SKM-1 treated with dmso at 0.1 percent for 144 hours (cell line): ENCODE results near the gene SKIC8.

Experiments used
- DNase-seq: peaks from one replicate; lab custom pipeline; 2025; ENCODE audit not compliant: unreplicated experiment; lab: John Stamatoyannopoulos, UW

SKIC8 gene

GRCh38 chr15:78292219-78292618, 7.2 kb downstream of the SKIC8 start:
- no peak for DNase-seq

- DNase-seq = no peak
Observed at GRCh38 chr15:78291698-78292097, 7.7 kb downstream of the SKIC8 start.

GRCh38 chr15:78291052-78291451, 8.4 kb downstream of the SKIC8 start:
- DNase-seq = no peak

- no peak for DNase-seq
Observed at GRCh38 chr15:78290222-78290621, 9.2 kb downstream of the SKIC8 start.

DNA sequence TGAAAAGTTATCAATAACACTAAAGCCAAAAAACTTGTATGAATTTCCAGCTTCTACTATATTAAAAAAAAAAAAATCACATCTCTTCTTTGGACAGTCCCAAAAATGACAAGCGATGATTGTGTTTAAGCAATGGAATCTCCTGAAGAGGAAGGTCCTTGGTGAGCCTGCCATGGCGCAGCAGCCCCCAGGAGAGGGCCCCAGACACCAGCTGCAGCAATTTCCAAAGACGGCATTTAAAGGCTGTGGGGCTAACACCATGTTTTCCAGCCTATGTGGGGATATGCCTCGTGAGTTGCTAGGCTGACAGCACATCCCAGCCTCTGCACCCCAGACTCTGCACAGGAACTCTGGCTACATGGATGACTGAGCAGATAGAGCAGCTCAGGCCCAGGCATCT, 14.7 kb downstream of the SKIC8 start:
- DNase-seq = no peak

- DNase-seq = no peak
Observed at GRCh38 chr15:78282324-78282723, 17.1 kb downstream of the SKIC8 start.

DNA sequence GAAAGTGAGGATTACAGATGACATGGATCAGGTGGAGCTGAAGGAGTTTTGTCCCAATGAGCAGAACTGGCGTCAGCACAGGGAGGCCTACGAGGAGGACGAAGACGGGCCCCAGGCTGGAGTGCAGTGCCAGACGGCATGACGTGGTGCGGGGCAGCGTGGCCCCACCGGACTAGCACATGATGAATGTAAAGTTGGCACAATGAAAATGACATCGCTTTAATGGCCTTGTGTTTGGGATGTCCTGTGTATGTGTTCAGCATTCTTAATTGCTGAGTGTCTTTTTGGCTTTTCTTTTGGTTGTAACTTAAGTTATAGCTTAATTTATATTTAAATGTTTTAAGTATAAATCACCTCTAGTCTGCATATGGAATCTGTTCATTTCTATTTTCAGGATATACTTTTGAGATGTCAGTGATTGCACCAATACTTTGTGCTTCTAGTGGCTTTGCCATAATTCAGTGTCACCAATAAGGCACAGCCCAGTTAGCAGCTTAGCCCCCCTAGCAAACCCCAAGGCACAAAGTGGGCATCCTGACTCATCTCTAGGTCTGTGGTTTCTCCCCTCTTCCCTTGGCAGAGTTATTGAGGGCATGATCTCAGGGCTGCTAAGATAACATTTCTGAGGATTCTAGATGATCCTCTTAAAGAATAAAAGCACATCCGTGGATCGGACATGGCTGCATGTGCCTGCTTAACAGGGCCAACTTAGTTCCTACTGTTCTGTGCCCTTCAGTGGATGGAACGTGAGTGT, 18.9 kb downstream of the SKIC8 start:
- DNase-seq = no peak

GRCh38 chr15:78276064-78276943, 23.1 kb downstream of the SKIC8 start:
- DNase-seq = no peak

- DNase-seq = no peak
Observed at GRCh38 chr15:78274994-78275393, 24.4 kb downstream of the SKIC8 start.

DNA sequence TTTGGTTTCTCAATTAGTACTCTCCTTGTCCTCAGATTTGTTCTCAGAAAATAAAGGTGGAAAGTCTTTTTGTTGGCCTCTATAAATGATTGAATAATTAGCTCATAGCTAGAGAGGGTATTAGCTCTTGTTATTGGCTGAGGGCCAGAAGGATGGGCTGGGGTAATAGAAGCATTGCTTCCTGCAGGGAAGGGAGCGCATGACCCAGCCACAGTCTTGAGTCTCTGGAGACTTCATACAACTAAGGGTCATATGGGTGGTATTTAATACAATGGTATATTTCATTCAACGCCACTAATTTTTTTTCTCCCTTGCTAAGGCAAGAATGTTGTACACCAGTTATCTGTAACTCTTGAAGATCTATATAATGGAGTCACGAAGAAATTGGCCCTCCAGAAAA, 26.6 kb downstream of the SKIC8 start:
- DNase-seq = no peak

DNA sequence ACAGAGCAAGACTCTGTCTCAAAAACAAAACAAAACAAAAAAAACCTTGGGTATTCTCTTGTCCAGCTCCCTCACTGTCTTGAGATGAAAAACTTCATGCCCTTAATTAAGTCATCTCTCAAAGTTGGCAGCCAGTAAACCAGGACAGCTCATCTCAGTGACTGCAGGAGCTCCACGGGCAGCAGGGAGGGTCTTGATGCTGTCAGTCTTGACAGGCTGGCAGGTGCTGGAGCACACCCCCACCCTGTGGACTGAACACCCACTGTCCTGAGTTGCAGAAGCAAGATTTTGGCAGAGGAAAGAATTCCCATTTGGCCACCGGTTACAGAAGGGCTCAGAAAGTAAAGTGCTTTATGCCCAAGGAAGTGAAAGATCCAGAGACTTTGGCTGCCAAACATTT, 27.1 kb downstream of the SKIC8 start:
- no peak for DNase-seq

DNA sequence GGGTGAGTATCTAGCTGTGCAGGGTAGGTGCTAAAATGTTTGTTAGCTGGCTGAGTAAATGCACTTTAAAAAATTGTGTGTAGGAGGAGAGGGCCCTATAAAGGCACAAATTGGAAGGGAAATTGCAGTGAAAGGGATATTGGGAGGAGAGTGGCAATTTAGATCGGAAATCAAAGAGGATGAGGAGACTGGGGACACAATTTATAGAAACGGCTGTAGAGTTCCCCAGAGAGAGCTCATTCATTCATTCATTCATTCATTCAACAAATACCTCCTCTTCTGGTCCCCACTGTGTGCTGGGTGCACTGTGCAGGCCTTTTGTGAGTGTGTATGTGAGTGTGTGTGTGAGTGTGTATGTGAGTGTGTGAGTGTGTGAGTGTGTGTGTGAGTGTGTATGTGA, 32.6 kb downstream of the SKIC8 start:
- no peak for DNase-seq

DNA sequence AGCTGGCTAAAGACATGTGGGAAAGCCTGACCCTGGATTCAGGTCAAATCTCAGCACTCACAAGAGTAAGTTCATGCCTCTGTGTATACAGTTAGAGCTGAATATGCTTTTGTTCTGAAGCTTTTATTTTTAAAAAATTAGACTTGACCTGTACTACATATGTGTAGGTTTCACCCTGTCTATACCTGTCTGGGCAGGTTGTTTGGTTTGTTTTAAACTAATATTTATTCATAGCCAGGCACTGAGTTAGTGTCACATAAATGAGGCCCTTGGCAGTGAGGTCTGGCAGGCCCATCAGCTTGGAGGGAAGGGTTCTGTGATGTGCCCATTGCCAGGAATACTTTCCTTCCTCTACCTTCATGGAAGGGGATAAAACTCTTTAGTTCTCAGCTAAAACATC, 33.2 kb downstream of the SKIC8 start:
- DNase-seq = no peak

- no peak for DNase-seq
Observed at GRCh38 chr15:78265752-78266224, 33.6 kb downstream of the SKIC8 start.

GRCh38 chr15:78265137-78265460, 34.3 kb downstream of the SKIC8 start:
- DNase-seq = no peak

GRCh38 chr15:78264304-78265136, 34.9 kb downstream of the SKIC8 start, which contains the start of gene DNAJA4:
Gene DNAJA4, plus strand, starts transcription at chr15:78264562. Its CDS starts 202 bp downstream, at chr15:78264764.
- no peak for DNase-seq

GRCh38 chr15:78263907-78264303, 35.5 kb downstream of the SKIC8 start:
- no peak for DNase-seq

- DNase-seq = no peak
Observed at GRCh38 chr15:78263351-78263781, 36.0 kb downstream of the SKIC8 start.

- DNase-seq = no peak
Observed at GRCh38 chr15:78261062-78261461, 38.3 kb downstream of the SKIC8 start.

DNA sequence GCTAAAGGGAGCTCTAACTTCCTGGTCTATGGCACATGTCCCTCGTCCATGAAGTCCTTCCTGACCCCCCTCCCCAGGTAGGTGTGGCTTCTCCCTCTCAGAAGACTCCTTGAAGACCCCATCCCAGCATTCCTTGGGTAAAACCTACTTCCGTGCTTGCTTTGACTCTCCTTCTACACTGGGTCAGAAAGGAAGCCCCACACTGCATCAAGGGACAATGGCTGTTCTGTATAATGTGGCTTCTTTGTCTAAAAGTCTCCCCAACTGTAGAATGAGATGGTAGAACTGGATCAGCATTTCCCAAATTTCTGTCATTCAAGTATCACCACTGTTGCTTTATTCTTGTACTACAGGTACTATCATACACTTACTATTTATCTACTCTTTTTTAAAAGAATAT, 38.9 kb downstream of the SKIC8 start:
- DNase-seq = no peak

DNA sequence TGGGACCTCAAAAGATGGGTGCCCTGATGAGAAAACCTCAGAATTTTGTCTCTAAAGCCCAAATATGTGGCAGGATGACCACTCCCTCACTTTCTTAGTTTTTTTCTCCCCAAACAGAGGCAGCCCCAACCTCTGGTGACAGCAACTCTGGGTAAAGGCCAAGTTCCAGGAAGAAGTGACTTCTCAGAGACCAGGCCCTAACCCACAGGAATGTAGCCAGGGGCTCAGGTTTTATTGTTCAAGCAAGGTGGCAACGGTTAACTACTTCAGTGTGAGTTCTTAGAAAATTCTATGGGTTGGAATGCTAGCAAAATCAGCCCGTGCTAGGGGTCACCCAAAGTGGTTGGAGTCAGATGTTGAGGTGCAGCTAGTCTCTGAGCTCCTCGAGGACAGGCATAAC, 40.2 kb downstream of the SKIC8 start:
- no peak for DNase-seq
